Erythroblast (primary cell): ENCODE results near the gene PRSS23.

ENCODE experiments used
- GATA1 ChIP-seq: IDR thresholded peaks from 2 replicates; pipeline ENCODE4 v1.6.1; 2011; ENCODE audit warnings: low read depth, mild to moderate bottlenecking, control low read depth, low read length, moderate library complexity
- POLR2A ChIP-seq: IDR thresholded peaks from 2 replicates; pipeline ENCODE4 v1.6.1; 2011; ENCODE audit warnings: mild to moderate bottlenecking, low read length

GRCh38 chr11:86781546-86781945 lies 18.8 kb upstream of the PRSS23 start:
- no peak for TF ChIP-seq POLR2A
- TF ChIP-seq GATA1: no peak
